ENCODE measurements around the gene ASB13.

The ASB13 gene

GRCh38 chr10:5666008-5666840 lies at the start of gene ASB13 (continued):
- TF ChIP-seq ZNF654 (tag by site-specific recombination; IDR thresholded peaks at IDR 0.05; ENCODE audit: low read depth) = no peak
- no peak for TF ChIP-seq ZNF473 (tag by site-specific recombination; IDR thresholded peaks at IDR 0.05)
- TF ChIP-seq, protein P1, sequence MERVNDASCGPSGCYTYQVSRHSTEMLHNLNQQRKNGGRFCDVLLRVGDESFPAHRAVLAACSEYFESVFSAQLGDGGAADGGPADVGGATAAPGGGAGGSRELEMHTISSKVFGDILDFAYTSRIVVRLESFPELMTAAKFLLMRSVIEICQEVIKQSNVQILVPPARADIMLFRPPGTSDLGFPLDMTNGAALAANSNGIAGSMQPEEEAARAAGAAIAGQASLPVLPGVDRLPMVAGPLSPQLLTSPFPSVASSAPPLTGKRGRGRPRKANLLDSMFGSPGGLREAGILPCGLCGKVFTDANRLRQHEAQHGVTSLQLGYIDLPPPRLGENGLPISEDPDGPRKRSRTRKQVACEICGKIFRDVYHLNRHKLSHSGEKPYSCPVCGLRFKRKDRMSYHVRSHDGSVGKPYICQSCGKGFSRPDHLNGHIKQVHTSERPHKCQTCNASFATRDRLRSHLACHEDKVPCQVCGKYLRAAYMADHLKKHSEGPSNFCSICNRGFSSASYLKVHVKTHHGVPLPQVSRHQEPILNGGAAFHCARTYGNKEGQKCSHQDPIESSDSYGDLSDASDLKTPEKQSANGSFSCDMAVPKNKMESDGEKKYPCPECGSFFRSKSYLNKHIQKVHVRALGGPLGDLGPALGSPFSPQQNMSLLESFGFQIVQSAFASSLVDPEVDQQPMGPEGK (tag by site-specific recombination; IDR thresholded peaks at IDR 0.05) = peak; percentile 64
- TF ChIP-seq, protein P2, sequence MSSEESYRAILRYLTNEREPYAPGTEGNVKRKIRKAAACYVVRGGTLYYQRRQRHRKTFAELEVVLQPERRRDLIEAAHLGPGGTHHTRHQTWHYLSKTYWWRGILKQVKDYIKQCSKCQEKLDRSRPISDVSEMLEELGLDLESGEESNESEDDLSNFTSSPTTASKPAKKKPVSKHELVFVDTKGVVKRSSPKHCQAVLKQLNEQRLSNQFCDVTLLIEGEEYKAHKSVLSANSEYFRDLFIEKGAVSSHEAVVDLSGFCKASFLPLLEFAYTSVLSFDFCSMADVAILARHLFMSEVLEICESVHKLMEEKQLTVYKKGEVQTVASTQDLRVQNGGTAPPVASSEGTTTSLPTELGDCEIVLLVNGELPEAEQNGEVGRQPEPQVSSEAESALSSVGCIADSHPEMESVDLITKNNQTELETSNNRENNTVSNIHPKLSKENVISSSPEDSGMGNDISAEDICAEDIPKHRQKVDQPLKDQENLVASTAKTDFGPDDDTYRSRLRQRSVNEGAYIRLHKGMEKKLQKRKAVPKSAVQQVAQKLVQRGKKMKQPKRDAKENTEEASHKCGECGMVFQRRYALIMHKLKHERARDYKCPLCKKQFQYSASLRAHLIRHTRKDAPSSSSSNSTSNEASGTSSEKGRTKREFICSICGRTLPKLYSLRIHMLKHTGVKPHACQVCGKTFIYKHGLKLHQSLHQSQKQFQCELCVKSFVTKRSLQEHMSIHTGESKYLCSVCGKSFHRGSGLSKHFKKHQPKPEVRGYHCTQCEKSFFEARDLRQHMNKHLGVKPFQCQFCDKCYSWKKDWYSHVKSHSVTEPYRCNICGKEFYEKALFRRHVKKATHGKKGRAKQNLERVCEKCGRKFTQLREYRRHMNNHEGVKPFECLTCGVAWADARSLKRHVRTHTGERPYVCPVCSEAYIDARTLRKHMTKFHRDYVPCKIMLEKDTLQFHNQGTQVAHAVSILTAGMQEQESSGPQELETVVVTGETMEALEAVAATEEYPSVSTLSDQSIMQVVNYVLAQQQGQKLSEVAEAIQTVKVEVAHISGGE (tag by site-specific recombination; conservative IDR thresholded peaks at IDR 0.05; ENCODE audit: low read depth) = peak; percentile 76
- peak; percentile 85 for TF ChIP-seq EGR2 (tag by site-specific recombination; IDR thresholded peaks at IDR 0.05; ENCODE audit: low read depth)
- TF ChIP-seq ZNF660 (tag by site-specific recombination; IDR thresholded peaks at IDR 0.05) = no peak
- TF ChIP-seq ZNF404 (tag by site-specific recombination; IDR thresholded peaks at IDR 0.05) = no peak
- 0 out of 2 replicates have a peak, but pooled peaks have one; percentile 2 for TF ChIP-seq ZBTB17 (tag by site-specific recombination; IDR thresholded peaks at IDR 0.05)
- TF ChIP-seq ZNF350 (tag by site-specific recombination; IDR thresholded peaks at IDR 0.05) = no peak
- peak; percentile 52; the same call in 1 of the 2 replicates for TF ChIP-seq TRIM28 (IDR thresholded peaks at IDR 0.05; ENCODE audit: borderline replicate concordance, low read length)
- TF ChIP-seq, protein P3, sequence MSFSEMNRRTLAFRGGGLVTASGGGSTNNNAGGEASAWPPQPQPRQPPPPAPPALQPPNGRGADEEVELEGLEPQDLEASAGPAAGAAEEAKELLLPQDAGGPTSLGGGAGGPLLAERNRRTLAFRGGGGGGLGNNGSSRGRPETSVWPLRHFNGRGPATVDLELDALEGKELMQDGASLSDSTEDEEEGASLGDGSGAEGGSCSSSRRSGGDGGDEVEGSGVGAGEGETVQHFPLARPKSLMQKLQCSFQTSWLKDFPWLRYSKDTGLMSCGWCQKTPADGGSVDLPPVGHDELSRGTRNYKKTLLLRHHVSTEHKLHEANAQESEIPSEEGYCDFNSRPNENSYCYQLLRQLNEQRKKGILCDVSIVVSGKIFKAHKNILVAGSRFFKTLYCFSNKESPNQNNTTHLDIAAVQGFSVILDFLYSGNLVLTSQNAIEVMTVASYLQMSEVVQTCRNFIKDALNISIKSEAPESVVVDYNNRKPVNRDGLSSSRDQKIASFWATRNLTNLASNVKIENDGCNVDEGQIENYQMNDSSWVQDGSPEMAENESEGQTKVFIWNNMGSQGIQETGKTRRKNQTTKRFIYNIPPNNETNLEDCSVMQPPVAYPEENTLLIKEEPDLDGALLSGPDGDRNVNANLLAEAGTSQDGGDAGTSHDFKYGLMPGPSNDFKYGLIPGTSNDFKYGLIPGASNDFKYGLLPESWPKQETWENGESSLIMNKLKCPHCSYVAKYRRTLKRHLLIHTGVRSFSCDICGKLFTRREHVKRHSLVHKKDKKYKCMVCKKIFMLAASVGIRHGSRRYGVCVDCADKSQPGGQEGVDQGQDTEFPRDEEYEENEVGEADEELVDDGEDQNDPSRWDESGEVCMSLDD (tag by site-specific recombination; IDR thresholded peaks at IDR 0.05) = peak; percentile 63; the same call in 1 of the 2 replicates
- TF ChIP-seq ZNF324 (tag by site-specific recombination; IDR thresholded peaks at IDR 0.05) = peak; percentile 64; the same call in 1 of the 2 replicates
- peak; percentile 47 for TF ChIP-seq ZXDB (tag by site-specific recombination; IDR thresholded peaks at IDR 0.05)
- TF ChIP-seq ZFP37 (tag by site-specific recombination; IDR thresholded peaks at IDR 0.05) = peak; percentile 49; the same call in 1 of the 2 replicates
- peak; percentile 63; the same call in 1 of the 2 replicates for TF ChIP-seq ZBTB20 (tag by site-specific recombination; IDR thresholded peaks at IDR 0.05)
- no peak for TF ChIP-seq ZNF248 (tag by site-specific recombination; IDR thresholded peaks at IDR 0.05)
- 0 out of 2 replicates have a peak, but pooled peaks have one; percentile 42 for TF ChIP-seq ZNF792 (tag by site-specific recombination; IDR thresholded peaks at IDR 0.05)
- TF ChIP-seq ZNF548 (tag by site-specific recombination; IDR thresholded peaks at IDR 0.05) = no peak
- peak; percentile 72 for TF ChIP-seq KLF16 (tag by site-specific recombination; IDR thresholded peaks at IDR 0.05)
- TF ChIP-seq, protein P4, sequence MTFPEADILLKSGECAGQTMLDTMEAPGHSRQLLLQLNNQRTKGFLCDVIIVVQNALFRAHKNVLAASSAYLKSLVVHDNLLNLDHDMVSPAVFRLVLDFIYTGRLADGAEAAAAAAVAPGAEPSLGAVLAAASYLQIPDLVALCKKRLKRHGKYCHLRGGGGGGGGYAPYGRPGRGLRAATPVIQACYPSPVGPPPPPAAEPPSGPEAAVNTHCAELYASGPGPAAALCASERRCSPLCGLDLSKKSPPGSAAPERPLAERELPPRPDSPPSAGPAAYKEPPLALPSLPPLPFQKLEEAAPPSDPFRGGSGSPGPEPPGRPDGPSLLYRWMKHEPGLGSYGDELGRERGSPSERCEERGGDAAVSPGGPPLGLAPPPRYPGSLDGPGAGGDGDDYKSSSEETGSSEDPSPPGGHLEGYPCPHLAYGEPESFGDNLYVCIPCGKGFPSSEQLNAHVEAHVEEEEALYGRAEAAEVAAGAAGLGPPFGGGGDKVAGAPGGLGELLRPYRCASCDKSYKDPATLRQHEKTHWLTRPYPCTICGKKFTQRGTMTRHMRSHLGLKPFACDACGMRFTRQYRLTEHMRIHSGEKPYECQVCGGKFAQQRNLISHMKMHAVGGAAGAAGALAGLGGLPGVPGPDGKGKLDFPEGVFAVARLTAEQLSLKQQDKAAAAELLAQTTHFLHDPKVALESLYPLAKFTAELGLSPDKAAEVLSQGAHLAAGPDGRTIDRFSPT (tag by site-specific recombination; IDR thresholded peaks at IDR 0.05) = 0 out of 2 replicates have a peak, but pooled peaks have one; percentile 49
- TF ChIP-seq, protein P5, sequence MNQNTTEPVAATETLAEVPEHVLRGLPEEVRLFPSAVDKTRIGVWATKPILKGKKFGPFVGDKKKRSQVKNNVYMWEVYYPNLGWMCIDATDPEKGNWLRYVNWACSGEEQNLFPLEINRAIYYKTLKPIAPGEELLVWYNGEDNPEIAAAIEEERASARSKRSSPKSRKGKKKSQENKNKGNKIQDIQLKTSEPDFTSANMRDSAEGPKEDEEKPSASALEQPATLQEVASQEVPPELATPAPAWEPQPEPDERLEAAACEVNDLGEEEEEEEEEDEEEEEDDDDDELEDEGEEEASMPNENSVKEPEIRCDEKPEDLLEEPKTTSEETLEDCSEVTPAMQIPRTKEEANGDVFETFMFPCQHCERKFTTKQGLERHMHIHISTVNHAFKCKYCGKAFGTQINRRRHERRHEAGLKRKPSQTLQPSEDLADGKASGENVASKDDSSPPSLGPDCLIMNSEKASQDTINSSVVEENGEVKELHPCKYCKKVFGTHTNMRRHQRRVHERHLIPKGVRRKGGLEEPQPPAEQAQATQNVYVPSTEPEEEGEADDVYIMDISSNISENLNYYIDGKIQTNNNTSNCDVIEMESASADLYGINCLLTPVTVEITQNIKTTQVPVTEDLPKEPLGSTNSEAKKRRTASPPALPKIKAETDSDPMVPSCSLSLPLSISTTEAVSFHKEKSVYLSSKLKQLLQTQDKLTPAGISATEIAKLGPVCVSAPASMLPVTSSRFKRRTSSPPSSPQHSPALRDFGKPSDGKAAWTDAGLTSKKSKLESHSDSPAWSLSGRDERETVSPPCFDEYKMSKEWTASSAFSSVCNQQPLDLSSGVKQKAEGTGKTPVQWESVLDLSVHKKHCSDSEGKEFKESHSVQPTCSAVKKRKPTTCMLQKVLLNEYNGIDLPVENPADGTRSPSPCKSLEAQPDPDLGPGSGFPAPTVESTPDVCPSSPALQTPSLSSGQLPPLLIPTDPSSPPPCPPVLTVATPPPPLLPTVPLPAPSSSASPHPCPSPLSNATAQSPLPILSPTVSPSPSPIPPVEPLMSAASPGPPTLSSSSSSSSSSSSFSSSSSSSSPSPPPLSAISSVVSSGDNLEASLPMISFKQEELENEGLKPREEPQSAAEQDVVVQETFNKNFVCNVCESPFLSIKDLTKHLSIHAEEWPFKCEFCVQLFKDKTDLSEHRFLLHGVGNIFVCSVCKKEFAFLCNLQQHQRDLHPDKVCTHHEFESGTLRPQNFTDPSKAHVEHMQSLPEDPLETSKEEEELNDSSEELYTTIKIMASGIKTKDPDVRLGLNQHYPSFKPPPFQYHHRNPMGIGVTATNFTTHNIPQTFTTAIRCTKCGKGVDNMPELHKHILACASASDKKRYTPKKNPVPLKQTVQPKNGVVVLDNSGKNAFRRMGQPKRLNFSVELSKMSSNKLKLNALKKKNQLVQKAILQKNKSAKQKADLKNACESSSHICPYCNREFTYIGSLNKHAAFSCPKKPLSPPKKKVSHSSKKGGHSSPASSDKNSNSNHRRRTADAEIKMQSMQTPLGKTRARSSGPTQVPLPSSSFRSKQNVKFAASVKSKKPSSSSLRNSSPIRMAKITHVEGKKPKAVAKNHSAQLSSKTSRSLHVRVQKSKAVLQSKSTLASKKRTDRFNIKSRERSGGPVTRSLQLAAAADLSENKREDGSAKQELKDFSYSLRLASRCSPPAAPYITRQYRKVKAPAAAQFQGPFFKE (tag by site-specific recombination; IDR thresholded peaks at IDR 0.05; ENCODE audit: borderline replicate concordance) = no peak
- TF ChIP-seq KLF7 (tag by site-specific recombination; IDR thresholded peaks at IDR 0.05; ENCODE audit: borderline replicate concordance) = peak; percentile 68; the same call in 1 of the 2 replicates

Data from HEK293 (cell line).